Panc1 (cell line): ENCODE results near the gene MGMT. TPM values are rescaled to one million over a fixed set of nuclear protein-coding genes. Genes with fewer than 3 reads are reported as not detected.

Experiments
- ATAC-seq: fragments of 200-7000 bp; cut with Tn5 transposase; 2 replicates; pipeline ENCODE4 v1.9.1; 2020; ENCODE audit warnings: mild to moderate bottlenecking, moderate library complexity
- BruUV-seq: library from RNA; stranded (reverse); fragments of 400-500 nt; replicated peaks from 2 replicates; lab custom pipeline; 2021; lab: Mats Ljungman, UMichigan
- CTCF ChIA-PET: fragments of 300-600 bp; sonication (Branson Sonifier 250); formaldehyde crosslinking; loops from one replicate; lab custom pipeline; 2022; ENCODE audit warnings: antibody characterized with exemption; lab: Charles Lee
- POLR2A ChIA-PET: fragments of 300-600 bp; sonication (Branson Sonifier 250); formaldehyde crosslinking; loops from one replicate; lab custom pipeline; 2022; ENCODE audit warnings: antibody characterized with exemption; lab: Charles Lee
- DNase-seq: peaks from one replicate; pipeline ENCODE4 v3.0.0-alpha.2; 2010; ENCODE audit warnings: low read depth, low spot score
- H3K27ac ChIP-seq: 2 replicates; pipeline ENCODE4 v1.5.1; 2011; ENCODE audit warnings: mild to moderate bottlenecking, low read length, inconsistent platforms
- H3K27me3 ChIP-seq: fragments of 200-500 bp; sonication (Bioruptor generic); 2 replicates; pipeline ENCODE4 v1.6.0; 2014; ENCODE audit warnings: low read length, inconsistent platforms; ENCODE audit not compliant: control insufficient read depth, insufficient read depth
- H3K36me3 ChIP-seq: fragments of 200-500 bp; sonication (Bioruptor generic); 2 replicates; pipeline ENCODE4 v1.5.1; 2014; ENCODE audit warnings: inconsistent platforms, mild to moderate bottlenecking, low read length, moderate library complexity; ENCODE audit not compliant: control insufficient read depth, insufficient read depth
- H3K4me1 ChIP-seq: 2 replicates; pipeline ENCODE4 v1.5.1; 2011; ENCODE audit warnings: inconsistent platforms, mild to moderate bottlenecking, low read length, moderate library complexity; ENCODE audit not compliant: control insufficient read depth, insufficient read depth
- H3K4me3 ChIP-seq, 2 experiments: 2 replicates each; pipeline ENCODE4 v1.5.1; 2011 to 2012; ENCODE audit warnings: low read depth in 2 of 2, low read length in 2 of 2, mild to moderate bottlenecking in 2 of 2, inconsistent platforms in 1 of 2, moderate library complexity in 1 of 2
- H3K9me3 ChIP-seq: fragments of 200-500 bp; sonication (Bioruptor generic); 2 replicates; pipeline ENCODE4 v1.5.1; 2014; ENCODE audit warnings: low read depth, mild to moderate bottlenecking, inconsistent platforms, low read length, moderate library complexity; ENCODE audit not compliant: control insufficient read depth, insufficient read depth
- CTCF ChIP-seq: fragments of 450-650 bp; IDR thresholded peaks from 2 replicates; pipeline ENCODE4 v1.5.1; 2017; ENCODE audit warnings: mild to moderate bottlenecking
- POLR2AphosphoS5 ChIP-seq: IDR thresholded peaks from 2 replicates; pipeline ENCODE4 v1.6.1; 2012; ENCODE audit warnings: mild to moderate bottlenecking, low read depth, low read length, moderate library complexity
- SIN3A ChIP-seq: IDR thresholded peaks from 2 replicates; pipeline ENCODE4 v1.6.1; 2012; ENCODE audit warnings: low read depth, mild to moderate bottlenecking, low read length, moderate library complexity, borderline replicate concordance; ENCODE audit not compliant: insufficient read depth
- TCF7L2 ChIP-seq: IDR thresholded peaks from 2 replicates; pipeline ENCODE4 v1.6.1; 2011; ENCODE audit warnings: mild to moderate bottlenecking, low read depth, low read length, inconsistent platforms
- in situ Hi-C: cut with HindIII; loops from 2 replicates; pipeline ENCODE4 v1.10.0; 2016; ENCODE audit warnings: low sequenced_read_pairs, low pct_unique_long_range_greater_than_20kb
- intact Hi-C: fragments of 100-400 bp; cut with micrococcal nuclease; formaldehyde crosslinking; loops from one replicate; pipeline ENCODE4 v1.10.0; 2022; ENCODE audit not compliant: unreplicated experiment
- total RNA-seq: library from RNA; stranded (reverse); gene quantifications from one replicate; pipeline ENCODE4 v1.2.1, GENCODE V29; 2021; ENCODE audit not compliant: unreplicated experiment
- TF ChIP-seq, protein P1 (sequence below), 2 experiments: IDR thresholded peaks; 2 replicates each; pipeline ENCODE4 v1.6.1; 2011 to 2012; ENCODE audit warnings: low read depth in 2 of 2, control low read depth in 1 of 2, low read length in 1 of 2, mild to moderate bottlenecking in 1 of 2, moderate library complexity in 1 of 2; ENCODE audit not compliant: insufficient read depth in 1 of 2

MGMT gene
- total RNA-seq, 1 experiment from 2014 or later: 27.3 TPM

GRCh38 chr10:129740532-129741279 lies 273.7 kb downstream of the MGMT start:
- ATAC-seq (no peak), DNase-seq (no peak)
- H3K4me1 ChIP-seq: no peaks in the 10 kb centered on the region
- in situ Hi-C loops (no loop called here), intact Hi-C loops (no loop called here)
- H3K36me3 ChIP-seq: no peaks in the 10 kb centered on the region
- H3K27ac ChIP-seq: no peak overlapping the region
- BruUV-seq: no TSS peak
- H3K27me3 ChIP-seq: no peaks in the 10 kb centered on the region
- no peaks in the 10 kb centered on the region for H3K9me3 ChIP-seq
- POLR2A ChIA-PET: no interaction called here
- TF ChIP-seq SIN3A: no peak
- CTCF ChIA-PET: no interaction called here
- H3K4me3 ChIP-seq: no peak overlapping the region

DNA sequence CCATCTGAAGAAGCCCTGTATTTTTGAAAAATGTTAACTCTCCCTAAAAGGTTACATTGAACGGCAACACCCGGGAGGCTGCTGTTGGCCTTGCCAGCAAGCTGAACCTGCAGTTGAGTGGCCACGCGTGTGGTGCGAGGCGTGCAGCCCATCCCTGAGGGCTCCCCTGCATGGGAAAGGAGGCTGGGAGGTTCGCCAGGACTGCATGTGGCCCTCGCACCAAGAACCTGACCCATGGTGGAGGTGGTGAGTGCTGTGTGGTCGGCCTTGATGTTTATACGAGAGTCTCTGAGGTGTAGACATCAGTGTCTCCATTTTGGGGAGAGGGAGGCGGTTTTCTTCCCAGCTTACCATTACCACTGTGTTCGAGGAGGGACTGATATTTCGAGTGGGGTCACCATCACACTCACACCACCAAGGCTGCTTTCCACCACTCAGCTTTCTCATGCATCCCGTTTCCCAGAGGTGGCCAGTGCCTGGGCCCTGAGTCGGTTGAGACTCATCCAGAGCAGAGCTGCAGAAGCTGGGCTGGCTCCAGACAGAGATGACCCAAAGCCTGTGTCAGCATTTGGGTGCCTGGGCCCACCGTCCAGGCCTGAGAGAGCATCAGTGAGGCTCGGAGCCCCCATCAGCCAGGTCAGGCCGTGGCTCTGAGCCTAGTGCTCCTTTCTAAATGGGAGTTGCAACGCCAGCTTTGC lies 274.4 kb downstream of the MGMT start:
- ATAC-seq (no peak), DNase-seq (no peak)
- Histone ChIP-seq H3K36me3 (no peaks in the 10 kb centered on the region), H3K9me3 (no peaks in the 10 kb centered on the region), H3K4me1 (no peaks in the 10 kb centered on the region), H3K27me3 (no peaks in the 10 kb centered on the region), H3K27ac (no peak overlapping the region), H3K4me3 (no peak overlapping the region)
- POLR2A ChIA-PET: no interaction called here
- intact Hi-C loops (no loop called here), in situ Hi-C loops (no loop called here)
- CTCF ChIA-PET: no interaction called here
- TF ChIP-seq TCF7L2: no peak
- TF ChIP-seq, protein P1, sequence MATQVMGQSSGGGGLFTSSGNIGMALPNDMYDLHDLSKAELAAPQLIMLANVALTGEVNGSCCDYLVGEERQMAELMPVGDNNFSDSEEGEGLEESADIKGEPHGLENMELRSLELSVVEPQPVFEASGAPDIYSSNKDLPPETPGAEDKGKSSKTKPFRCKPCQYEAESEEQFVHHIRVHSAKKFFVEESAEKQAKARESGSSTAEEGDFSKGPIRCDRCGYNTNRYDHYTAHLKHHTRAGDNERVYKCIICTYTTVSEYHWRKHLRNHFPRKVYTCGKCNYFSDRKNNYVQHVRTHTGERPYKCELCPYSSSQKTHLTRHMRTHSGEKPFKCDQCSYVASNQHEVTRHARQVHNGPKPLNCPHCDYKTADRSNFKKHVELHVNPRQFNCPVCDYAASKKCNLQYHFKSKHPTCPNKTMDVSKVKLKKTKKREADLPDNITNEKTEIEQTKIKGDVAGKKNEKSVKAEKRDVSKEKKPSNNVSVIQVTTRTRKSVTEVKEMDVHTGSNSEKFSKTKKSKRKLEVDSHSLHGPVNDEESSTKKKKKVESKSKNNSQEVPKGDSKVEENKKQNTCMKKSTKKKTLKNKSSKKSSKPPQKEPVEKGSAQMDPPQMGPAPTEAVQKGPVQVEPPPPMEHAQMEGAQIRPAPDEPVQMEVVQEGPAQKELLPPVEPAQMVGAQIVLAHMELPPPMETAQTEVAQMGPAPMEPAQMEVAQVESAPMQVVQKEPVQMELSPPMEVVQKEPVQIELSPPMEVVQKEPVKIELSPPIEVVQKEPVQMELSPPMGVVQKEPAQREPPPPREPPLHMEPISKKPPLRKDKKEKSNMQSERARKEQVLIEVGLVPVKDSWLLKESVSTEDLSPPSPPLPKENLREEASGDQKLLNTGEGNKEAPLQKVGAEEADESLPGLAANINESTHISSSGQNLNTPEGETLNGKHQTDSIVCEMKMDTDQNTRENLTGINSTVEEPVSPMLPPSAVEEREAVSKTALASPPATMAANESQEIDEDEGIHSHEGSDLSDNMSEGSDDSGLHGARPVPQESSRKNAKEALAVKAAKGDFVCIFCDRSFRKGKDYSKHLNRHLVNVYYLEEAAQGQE (IDR thresholded peaks at IDR 0.05; ENCODE audit: insufficient read depth in 1 of 2, low read depth in 2 of 2, low read length in 1 of 2): no peak
- TF ChIP-seq SIN3A: no peak
- TF ChIP-seq POLR2AphosphoS5: no peak
- no peak for TF ChIP-seq CTCF
- no TSS peak for BruUV-seq
